Stimulated activated CD4-positive, alpha-beta T cell treated with anti-CD3 and anti-CD28 coated beads, Interleukin-12 subunit alpha, Interleukin-12 subunit beta, amount 100 ng/mL, for 48 hours (primary cell): ENCODE results near the gene PPID.
"Not testable (repeated sequence)": the region's sequence is repeated elsewhere in the genome, so short reads cannot be mapped to it uniquely, and the experiment has no call there.

ENCODE experiments used
- DNase-seq, 3 donors: peaks; one replicate each; pipeline ENCODE4 v3.0.0-alpha.2; 2020; ENCODE audit warnings: low read depth in 2 of 3, low spot score in 1 of 3

Gene PPID

GRCh38 chr4:158738866-158739265, 15.7 kb upstream of the PPID start:
- no peak for DNase-seq

GRCh38 chr4:158729716-158730559, 6.7 kb upstream of the PPID start:
- peak in 1 of 3 donors; percentile 47 for DNase-seq

- DNase-seq: no peak
Measured at GRCh38 chr4:158728236-158728635, 5.0 kb upstream of the PPID start.

GRCh38 chr4:158726633-158727032, 3.4 kb upstream of the PPID start:
- no peak for DNase-seq

- DNase-seq: no peak
Measured at GRCh38 chr4:158724637-158725036, 1.4 kb upstream of the PPID start.

GRCh38 chr4:158722291-158722916, 792 bp downstream of the PPID start:
- no peak for DNase-seq

- DNase-seq: no peak
Measured at GRCh38 chr4:158721680-158722079, 1.5 kb downstream of the PPID start.

- DNase-seq: no peak
Measured at GRCh38 chr4:158715802-158716201, 7.4 kb downstream of the PPID start.

GRCh38 chr4:158714937-158715336, 8.3 kb downstream of the PPID start:
- DNase-seq: no peak

- DNase-seq: not testable (repeated sequence)
Measured at GRCh38 chr4:158712622-158713021, 10.6 kb downstream of the PPID start.

GRCh38 chr4:158710814-158711213, 12.4 kb downstream of the PPID start:
- no peak for DNase-seq

GRCh38 chr4:158704274-158704673, 18.9 kb downstream of the PPID start:
- DNase-seq: no peak

- DNase-seq: no peak
Measured at GRCh38 chr4:158688813-158689212, 34.4 kb downstream of the PPID start.

- DNase-seq: no peak
Measured at GRCh38 chr4:158682066-158682465, 41.1 kb downstream of the PPID start.

GRCh38 chr4:158681629-158682028, 41.6 kb downstream of the PPID start:
- DNase-seq: no peak

GRCh38 chr4:158678767-158679166, 44.4 kb downstream of the PPID start:
- DNase-seq: no peak

- DNase-seq: no peak
Measured at GRCh38 chr4:158676076-158676475, 47.1 kb downstream of the PPID start.

- DNase-seq: no peak
Measured at GRCh38 chr4:158673633-158674032, 49.6 kb downstream of the PPID start.

- peak; percentile 91 to 98 (median 95) for DNase-seq
Measured at GRCh38 chr4:158671915-158672806, 51.0 kb downstream of the PPID start, which contains the start of gene ETFDH. TSS of gene ETFDH (plus strand) at chr4:158672296. CDS start at chr4:158672457, 161 bp downstream.

- DNase-seq: no peak
Measured at GRCh38 chr4:158671665-158671914, 51.6 kb downstream of the PPID start, which contains the start of gene C4orf46. TSS of gene C4orf46 (minus strand) at chr4:158671887. CDS start at chr4:158671801, 86 bp downstream.

- DNase-seq: peak; percentile 25 to 47 (median 36)
Measured at GRCh38 chr4:158670975-158671664, 52.1 kb downstream of the PPID start.
